Gastroesophageal sphincter (tissue), 3 donors: ENCODE data around the gene TECPR2.

Experiments used
- CTCF ChIP-seq, 4 experiments: fragments of 200-600 bp in 2 of 4; fragments of 450-650 bp in 2 of 4; sonication (generic) in 1 of 4; IDR thresholded peaks; one replicate each; pipeline ENCODE4 v1.5.1; 2017 to 2019; ENCODE audit warnings: antibody characterized with exemption in 4 of 4, mild to moderate bottlenecking in 2 of 4, moderate library complexity in 2 of 4
- EP300 ChIP-seq: sonication (generic); formaldehyde crosslinking; IDR thresholded peaks from one replicate; pipeline ENCODE4 v1.6.1; 2017; ENCODE audit warnings: antibody characterized with exemption, mild to moderate bottlenecking
- POLR2A ChIP-seq, 2 donors: fragments of 450-650 bp; IDR thresholded peaks; one replicate each; pipeline ENCODE4 v1.6.1; 2017; ENCODE audit warnings: antibody characterized with exemption in 2 of 2, mild to moderate bottlenecking in 2 of 2, moderate library complexity in 1 of 2
- POLR2AphosphoS5 ChIP-seq: sonication (generic); formaldehyde crosslinking; IDR thresholded peaks from one replicate; pipeline ENCODE4 v1.6.1; 2017; ENCODE audit warnings: antibody characterized with exemption

- no peak for TF ChIP-seq POLR2A (IDR thresholded peaks at IDR 0.05)
- no peak for TF ChIP-seq CTCF (IDR thresholded peaks at IDR 0.05)
- TF ChIP-seq POLR2AphosphoS5: no peak
- no peak for TF ChIP-seq EP300
Observed at GRCh38 chr14:102426796-102427195, 64.1 kb downstream of the TECPR2 start.
